Regular cardiac myocyte (primary cell): ENCODE data around the gene TMEM169. TPM values are rescaled to one million over a fixed set of nuclear protein-coding genes. Genes with fewer than 3 reads are reported as not detected.

ENCODE experiments used
- total RNA-seq: library from RNA; depleted of rRNA; stranded (reverse); fragments of >200 nt; gene quantifications from 2 replicates; pipeline ENCODE4 v1.2.3, GENCODE V29; 2014

Gene TMEM169, protein sequence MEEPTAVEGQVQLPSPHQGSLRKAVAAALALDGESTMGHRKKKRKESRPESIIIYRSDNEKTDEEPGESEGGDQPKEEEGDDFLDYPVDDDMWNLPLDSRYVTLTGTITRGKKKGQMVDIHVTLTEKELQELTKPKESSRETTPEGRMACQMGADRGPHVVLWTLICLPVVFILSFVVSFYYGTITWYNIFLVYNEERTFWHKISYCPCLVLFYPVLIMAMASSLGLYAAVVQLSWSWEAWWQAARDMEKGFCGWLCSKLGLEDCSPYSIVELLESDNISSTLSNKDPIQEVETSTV
- 0.19 and 0.28 TPM in 2 replicates for total RNA-seq

DNA sequence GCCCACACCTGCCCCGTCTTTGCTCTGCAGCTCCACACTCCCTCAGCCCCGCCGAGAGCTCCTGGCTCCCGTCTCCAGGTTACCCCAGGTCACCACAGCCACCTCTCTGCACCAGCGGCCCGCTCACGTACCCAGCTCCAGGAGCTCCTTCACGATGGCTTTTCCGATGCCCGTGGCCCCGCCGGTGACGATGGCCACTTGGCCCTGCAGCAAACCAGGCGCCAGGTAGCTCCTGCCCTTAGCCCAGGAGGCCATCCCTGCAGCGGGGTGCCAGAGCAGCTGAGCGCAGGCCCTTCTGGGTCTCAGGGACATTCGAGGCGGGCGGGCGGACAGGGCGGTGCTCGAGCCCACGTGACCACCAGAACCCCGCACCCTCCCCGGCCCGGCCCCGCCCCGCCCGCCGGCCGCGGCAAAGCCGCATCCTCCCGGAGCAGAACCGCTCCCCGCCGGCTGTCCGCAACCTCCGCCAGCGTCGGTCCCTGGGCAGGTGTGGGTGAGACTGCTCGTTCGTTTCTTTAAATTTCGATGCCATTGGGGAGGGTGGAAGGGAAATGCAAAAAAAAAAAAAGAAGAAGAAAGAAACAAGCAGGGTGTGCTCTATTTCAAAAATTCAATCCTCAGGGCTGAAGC, at the start of gene TMEM169, which contains the start of gene PECR:
TSS of gene TMEM169 (plus strand) at position 433 of the 630 bp plus-strand sequence. CDS start 14,045 bp downstream, outside the sequence.
TSS of gene PECR (minus strand) at position 323 of the 630 bp plus-strand sequence. CDS start at position 255, 68 bp downstream.

DNA sequence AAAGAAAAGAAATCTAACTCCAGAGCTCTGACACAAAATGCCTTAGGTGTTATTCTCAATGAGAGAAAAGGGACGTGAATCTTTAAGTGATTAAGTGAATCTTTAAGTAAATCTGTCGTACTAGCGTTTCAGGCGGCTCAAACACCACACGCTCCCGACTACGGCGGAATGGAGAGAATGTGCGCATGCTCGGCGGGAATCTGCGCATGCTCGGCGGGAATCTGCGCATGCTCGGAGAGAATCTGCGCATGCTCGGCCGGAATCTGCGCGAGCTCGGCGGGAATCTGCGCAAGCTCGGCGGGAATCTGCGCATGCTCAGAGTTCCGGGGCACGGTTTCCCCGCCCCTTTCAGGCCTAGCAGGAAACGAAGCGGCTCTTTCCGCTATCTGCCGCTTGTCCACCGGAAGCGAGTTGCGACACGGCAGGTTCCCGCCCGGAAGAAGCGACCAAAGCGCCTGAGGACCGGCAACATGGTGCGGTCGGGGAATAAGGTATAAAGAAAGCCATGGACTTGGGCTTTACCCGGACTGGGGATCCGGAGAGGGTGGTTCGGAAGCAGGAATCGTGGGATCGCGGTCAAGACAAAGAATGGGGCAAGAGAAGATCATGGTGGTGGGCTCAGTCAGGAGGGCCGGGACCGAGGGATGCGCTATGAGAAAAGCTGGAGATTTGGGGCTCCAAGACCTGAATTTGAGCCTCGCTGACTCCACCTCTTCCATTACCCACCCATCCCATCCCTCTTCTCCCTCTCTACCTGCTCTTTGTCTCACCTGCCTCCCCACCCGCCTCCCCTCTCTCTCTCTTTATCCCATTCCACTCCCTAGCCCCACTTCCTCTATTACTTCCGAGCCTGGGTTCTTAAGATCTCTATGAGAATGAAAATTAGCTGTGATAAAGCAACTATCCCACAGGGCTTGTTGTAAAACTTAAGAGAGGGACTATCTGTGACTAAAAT, 27.5 kb downstream of the TMEM169 start, which contains the start of gene XRCC5:
TSS of gene XRCC5 (plus strand) at position 382 of the 955 bp plus-strand sequence. CDS start at position 471, 89 bp downstream.

Other genes with a start within 250 kb of the TMEM169 start
- 2.1 and 4.5 TPM in 2 replicates for gene MREG, start 68.4 kb upstream of the TMEM169 start, total RNA-seq
- gene PECR, start 110 bp upstream of the TMEM169 start, total RNA-seq = 9.2 and 16.9 TPM in 2 replicates
- gene XRCC5, start 27.4 kb downstream of the TMEM169 start, total RNA-seq = 202 and 316 TPM in 2 replicates